ENCODE results near the gene MYOM1.
"Not testable (repeated sequence)": the region's sequence is repeated elsewhere in the genome, so short reads cannot be mapped to it uniquely, and the experiment has no call there.

MYOM1 gene

DNA sequence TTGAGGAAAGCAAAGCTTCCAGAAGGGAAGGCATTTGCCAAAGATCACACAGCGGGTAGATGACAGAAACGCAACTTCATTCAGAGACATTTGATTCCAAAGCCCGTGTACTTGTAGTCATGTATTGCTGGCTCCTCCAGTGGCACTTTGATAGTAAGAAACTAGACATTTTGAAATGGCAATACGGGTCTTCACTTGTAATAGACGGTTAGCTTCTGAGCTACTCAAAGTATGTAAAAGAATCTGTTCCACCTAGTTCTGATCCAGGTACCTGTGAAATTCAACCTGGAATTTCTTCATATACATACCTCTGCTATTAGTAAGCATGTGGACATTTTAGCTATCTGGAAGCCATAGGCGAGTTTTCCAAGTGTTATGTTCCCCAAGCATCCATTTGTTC lies 1.7 kb upstream of the MYOM1 start:
- peaks cover 0 to 2% (median 0%) of the 10 kb centered on the region in 5 experiments for H3K9me3 ChIP-seq (ENCODE audit: control extremely low read depth in 1 of 5, control insufficient read depth in 4 of 5, insufficient read depth in 2 of 5, low read depth in 1 of 5, low read length in 4 of 5)
- WGBS (ENCODE audit: insufficient coverage): 98% methylated on average over 4 of the region's 6 CpGs
- H3K4me3 ChIP-seq (ENCODE audit: control insufficient read depth in 1 of 7, extremely low read depth in 1 of 7, insufficient read depth in 4 of 7, low read depth in 2 of 7, low read length in 6 of 7): no peak overlapping the region
- CTCF ChIA-PET: interaction anchor here (1.3 to 2.5 kb wide), 3 partner anchors 22 to 34 kb away, joined by 3 to 6 read pairs (median 6); no protein-coding TSS in a partner anchor
- H3K36me3 ChIP-seq (ENCODE audit: control insufficient read depth in 4 of 4, insufficient read depth in 4 of 4, low read length in 3 of 4): no peaks in the 10 kb centered on the region
- POLR2A ChIA-PET: no interaction called here
- H3K27me3 ChIP-seq (replicated peaks in 2 of 5; ENCODE audit: control insufficient read depth in 4 of 5, insufficient read depth in 5 of 5, low read length in 4 of 5): no peaks in the 10 kb centered on the region
- no peak for DNase-seq
- H3K27ac ChIP-seq (ENCODE audit: insufficient read depth in 1 of 2, low read depth in 1 of 2, low read length in 2 of 2, poor library complexity in 1 of 2, severe bottlenecking in 2 of 2): no peak overlapping the region
- H3K4me1 ChIP-seq (ENCODE audit: control extremely low read depth in 1 of 4, control insufficient read depth in 4 of 4, insufficient read depth in 4 of 4, low read length in 3 of 4): peaks cover 0 to 12% (median 6%) of the 10 kb centered on the region in 4 experiments

DNA sequence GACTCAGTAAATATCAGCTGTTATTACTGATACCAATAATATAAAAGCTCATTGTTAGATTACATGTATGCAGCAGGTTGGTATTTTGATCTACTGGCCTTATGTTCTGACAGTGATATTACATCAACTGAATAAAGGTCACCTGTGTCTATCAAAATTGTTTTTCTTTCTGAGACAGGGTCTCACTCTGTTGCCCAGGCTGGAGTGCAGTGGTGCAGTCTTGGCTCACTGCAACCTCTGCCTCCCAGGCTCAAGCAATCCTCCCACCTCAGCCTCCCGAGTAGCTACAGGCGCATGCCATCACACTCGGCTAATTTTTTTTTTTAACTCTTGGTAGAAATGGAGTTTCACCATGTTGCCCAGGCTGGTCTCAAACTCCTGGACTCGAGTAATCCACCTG lies 1.1 kb upstream of the MYOM1 start:
- POLR2A ChIA-PET; H3K9me3 ChIP-seq (ENCODE audit: control extremely low read depth in 1 of 5, control insufficient read depth in 4 of 5, insufficient read depth in 2 of 5, low read depth in 1 of 5, low read length in 4 of 5); DNase-seq; H3K27me3 ChIP-seq (replicated peaks in 2 of 5; ENCODE audit: control insufficient read depth in 4 of 5, insufficient read depth in 5 of 5, low read length in 4 of 5); H3K36me3 ChIP-seq (ENCODE audit: control insufficient read depth in 4 of 4, insufficient read depth in 4 of 4, low read length in 3 of 4); H3K27ac ChIP-seq (ENCODE audit: insufficient read depth in 1 of 2, low read depth in 1 of 2, low read length in 2 of 2, poor library complexity in 1 of 2, severe bottlenecking in 2 of 2); H3K4me3 ChIP-seq (ENCODE audit: control insufficient read depth in 1 of 7, extremely low read depth in 1 of 7, insufficient read depth in 4 of 7, low read depth in 2 of 7, low read length in 6 of 7): not testable (repeated sequence)
- CTCF ChIA-PET: interaction anchor here (0.6 to 2.5 kb wide), 5 partner anchors 22 to 288 kb away, joined by 3 to 6 read pairs (median 3); no protein-coding TSS in a partner anchor
- WGBS (ENCODE audit: insufficient coverage): 100% methylated on average over 3 of the region's 4 CpGs
- H3K4me1 ChIP-seq (ENCODE audit: control extremely low read depth in 1 of 4, control insufficient read depth in 4 of 4, insufficient read depth in 4 of 4, low read length in 3 of 4): peaks cover 0 to 12% (median 6%) of the 10 kb centered on the region in 4 experiments

DNA sequence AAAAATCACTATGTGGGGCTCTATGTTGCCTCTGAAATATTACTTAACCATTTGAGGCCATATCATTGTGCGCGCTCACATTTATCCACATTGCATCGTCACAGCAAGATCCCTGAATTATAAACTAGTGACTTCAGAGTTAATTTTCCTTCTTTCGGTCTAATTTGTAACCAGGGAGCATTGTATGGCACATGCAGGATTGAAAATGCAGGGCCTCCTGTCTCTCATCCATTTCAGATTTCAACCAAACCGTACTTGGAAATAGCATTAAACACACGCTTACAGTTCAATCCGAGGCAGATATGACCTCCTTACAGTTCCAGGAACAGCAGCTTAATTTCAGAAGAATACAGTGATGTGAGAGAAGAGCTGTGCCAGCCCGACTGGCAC lies 532 bp downstream of the MYOM1 start:
- ChIA-PET POLR2A (no interaction called here), CTCF (interaction anchor here (1.0 to 1.2 kb wide), 2 partner anchors 17 to 29 kb away, joined by 3 to 5 read pairs; no protein-coding TSS in a partner anchor)
- peaks cover 0 to 11% (median 6%) of the 10 kb centered on the region in 4 experiments for H3K4me1 ChIP-seq (ENCODE audit: control extremely low read depth in 1 of 4, control insufficient read depth in 4 of 4, insufficient read depth in 4 of 4, low read length in 3 of 4)
- no peaks in the 10 kb centered on the region for H3K27me3 ChIP-seq (replicated peaks in 2 of 5; ENCODE audit: control insufficient read depth in 4 of 5, insufficient read depth in 5 of 5, low read length in 4 of 5)
- peaks cover 0 to 3% (median 0%) of the 10 kb centered on the region in 5 experiments for H3K9me3 ChIP-seq (ENCODE audit: control extremely low read depth in 1 of 5, control insufficient read depth in 4 of 5, insufficient read depth in 2 of 5, low read depth in 1 of 5, low read length in 4 of 5)
- H3K36me3 ChIP-seq (ENCODE audit: control insufficient read depth in 4 of 4, insufficient read depth in 4 of 4, low read length in 3 of 4): no peaks in the 10 kb centered on the region
- no peak overlapping the region for H3K4me3 ChIP-seq (ENCODE audit: control insufficient read depth in 1 of 7, extremely low read depth in 1 of 7, insufficient read depth in 4 of 7, low read depth in 2 of 7, low read length in 6 of 7)
- no peak overlapping the region for H3K27ac ChIP-seq (ENCODE audit: insufficient read depth in 1 of 2, low read depth in 1 of 2, low read length in 2 of 2, poor library complexity in 1 of 2, severe bottlenecking in 2 of 2)
- DNase-seq: no peak
- 91% methylated on average over 8 of the region's 8 CpGs for WGBS (ENCODE audit: insufficient coverage)

DNA sequence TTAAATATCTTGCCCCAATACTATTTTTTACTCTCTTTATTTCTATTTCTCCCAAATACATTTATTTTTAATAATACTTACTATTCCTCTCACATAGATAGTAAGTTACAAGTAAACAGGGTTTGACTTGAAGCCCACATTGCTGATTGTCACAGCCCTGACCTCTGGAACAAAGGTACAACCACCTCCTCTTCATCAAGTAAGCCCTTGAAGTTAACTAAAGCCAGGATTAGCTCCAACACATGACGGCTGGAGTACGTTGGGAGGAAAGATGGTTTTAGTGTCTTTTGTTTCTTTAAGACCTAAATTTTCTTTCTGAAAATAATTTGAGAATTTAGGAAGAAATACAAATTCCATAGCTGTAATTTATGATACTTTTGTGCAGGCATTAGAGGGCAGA lies 949 bp downstream of the MYOM1 start:
- DNase-seq: no peak
- peaks cover 2 to 12% (median 8%) of the 10 kb centered on the region in 4 experiments for H3K4me1 ChIP-seq (ENCODE audit: control extremely low read depth in 1 of 4, control insufficient read depth in 4 of 4, insufficient read depth in 4 of 4, low read length in 3 of 4)
- no peak overlapping the region for H3K27ac ChIP-seq (ENCODE audit: insufficient read depth in 1 of 2, low read depth in 1 of 2, low read length in 2 of 2, poor library complexity in 1 of 2, severe bottlenecking in 2 of 2)
- H3K4me3 ChIP-seq (ENCODE audit: control insufficient read depth in 1 of 7, extremely low read depth in 1 of 7, insufficient read depth in 4 of 7, low read depth in 2 of 7, low read length in 6 of 7): no peak overlapping the region
- CTCF ChIA-PET: interaction anchor here (1.0 kb wide), 1 partner anchor 28 kb away, joined by 5 read pairs; no protein-coding TSS in a partner anchor
- POLR2A ChIA-PET: no interaction called here
- H3K9me3 ChIP-seq (ENCODE audit: control extremely low read depth in 1 of 5, control insufficient read depth in 4 of 5, insufficient read depth in 2 of 5, low read depth in 1 of 5, low read length in 4 of 5): peaks cover 0 to 3% (median 0%) of the 10 kb centered on the region in 5 experiments
- no peaks in the 10 kb centered on the region for H3K27me3 ChIP-seq (replicated peaks in 2 of 5; ENCODE audit: control insufficient read depth in 4 of 5, insufficient read depth in 5 of 5, low read length in 4 of 5)
- H3K36me3 ChIP-seq (ENCODE audit: control insufficient read depth in 4 of 4, insufficient read depth in 4 of 4, low read length in 3 of 4): no peaks in the 10 kb centered on the region
- WGBS (ENCODE audit: insufficient coverage): no CpG with 5 or more reads among the region's 2 CpGs

DNA sequence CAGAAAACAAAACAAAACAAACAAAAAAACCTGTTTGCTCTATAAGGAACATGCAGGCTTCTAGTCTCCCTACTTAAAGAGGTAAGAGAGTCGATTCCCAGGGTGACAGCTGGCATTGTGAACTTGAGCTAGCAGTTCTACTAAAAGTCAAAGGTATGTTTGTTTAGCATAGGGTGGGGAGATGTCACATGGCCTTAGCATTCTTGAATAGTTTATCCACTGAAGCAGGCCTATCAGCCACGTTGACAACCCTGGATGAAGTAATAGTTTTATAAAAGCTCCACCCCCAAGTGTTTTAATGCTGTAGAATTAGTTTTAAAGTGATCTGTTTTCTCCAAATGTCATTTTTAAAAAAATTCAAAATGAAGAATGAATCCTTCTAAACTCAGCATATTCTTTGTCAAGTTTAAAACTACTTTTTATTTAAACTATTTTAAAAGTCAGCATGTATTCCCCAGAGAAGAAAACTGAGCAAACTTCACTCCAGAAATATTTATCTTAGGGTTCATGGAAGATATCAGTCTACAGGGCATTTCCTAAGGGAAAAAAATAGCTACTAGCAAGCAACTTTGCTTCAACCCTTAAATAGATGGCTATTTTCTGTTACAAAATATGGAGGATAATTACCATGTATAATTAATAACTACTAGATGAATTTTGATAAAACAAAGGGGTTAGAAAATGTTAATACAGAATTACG lies 1.7 kb downstream of the MYOM1 start:
- ChIA-PET CTCF (interaction anchor here (1.0 kb wide), 1 partner anchor 19 kb away, joined by 3 read pairs; no protein-coding TSS in a partner anchor), POLR2A (no interaction called here)
- Histone ChIP-seq H3K36me3 (ENCODE audit: control insufficient read depth in 4 of 4, insufficient read depth in 4 of 4, low read length in 3 of 4) (no peaks in the 10 kb centered on the region), H3K4me3 (ENCODE audit: control insufficient read depth in 1 of 7, extremely low read depth in 1 of 7, insufficient read depth in 4 of 7, low read depth in 2 of 7, low read length in 6 of 7) (no peak overlapping the region), H3K4me1 (ENCODE audit: control extremely low read depth in 1 of 4, control insufficient read depth in 4 of 4, insufficient read depth in 4 of 4, low read length in 3 of 4) (peaks cover 2 to 13% (median 12%) of the 10 kb centered on the region in 4 experiments), H3K27ac (ENCODE audit: insufficient read depth in 1 of 2, low read depth in 1 of 2, low read length in 2 of 2, poor library complexity in 1 of 2, severe bottlenecking in 2 of 2) (no peak overlapping the region), H3K9me3 (ENCODE audit: control extremely low read depth in 1 of 5, control insufficient read depth in 4 of 5, insufficient read depth in 2 of 5, low read depth in 1 of 5, low read length in 4 of 5) (peaks cover 0 to 3% (median 0%) of the 10 kb centered on the region in 5 experiments), H3K27me3 (replicated peaks in 2 of 5; ENCODE audit: control insufficient read depth in 4 of 5, insufficient read depth in 5 of 5, low read length in 4 of 5) (no peaks in the 10 kb centered on the region)
- no CpG with 5 or more reads among the region's 3 CpGs for WGBS (ENCODE audit: insufficient coverage)
- no peak for DNase-seq

DNA sequence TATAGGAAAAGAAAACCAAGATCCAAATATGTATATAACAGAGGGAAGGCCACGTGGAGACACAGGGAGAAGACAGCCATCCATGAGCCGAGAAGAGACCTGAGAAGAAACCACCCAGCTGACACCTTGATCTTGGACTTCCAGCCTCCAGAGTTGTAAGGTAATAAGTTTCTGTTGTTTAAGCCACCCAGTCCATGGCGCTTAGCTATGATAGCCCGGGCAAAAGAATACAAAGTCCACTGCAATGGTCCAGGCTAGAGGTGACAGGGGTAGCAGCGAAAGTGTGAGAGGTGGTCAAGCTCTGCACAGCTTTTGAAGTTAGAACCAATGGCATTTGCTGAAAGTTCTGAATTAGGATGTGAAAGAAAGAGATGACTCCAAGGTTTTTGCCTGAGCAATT lies 2.8 kb downstream of the MYOM1 start:
- ChIA-PET CTCF (interaction anchor here (0.9 to 2.3 kb wide), 4 partner anchors 9 to 37 kb away, joined by 3 to 6 read pairs (median 3); no protein-coding TSS in a partner anchor), POLR2A (no interaction called here)
- Histone ChIP-seq H3K4me3 (ENCODE audit: control insufficient read depth in 1 of 7, extremely low read depth in 1 of 7, insufficient read depth in 4 of 7, low read depth in 2 of 7, low read length in 6 of 7) (no peak overlapping the region), H3K9me3 (ENCODE audit: control extremely low read depth in 1 of 5, control insufficient read depth in 4 of 5, insufficient read depth in 2 of 5, low read depth in 1 of 5, low read length in 4 of 5) (peaks cover 0 to 3% (median 0%) of the 10 kb centered on the region in 5 experiments), H3K27me3 (replicated peaks in 2 of 5; ENCODE audit: control insufficient read depth in 4 of 5, insufficient read depth in 5 of 5, low read length in 4 of 5) (no peaks in the 10 kb centered on the region), H3K27ac (ENCODE audit: insufficient read depth in 1 of 2, low read depth in 1 of 2, low read length in 2 of 2, poor library complexity in 1 of 2, severe bottlenecking in 2 of 2) (no peak overlapping the region), H3K4me1 (ENCODE audit: control extremely low read depth in 1 of 4, control insufficient read depth in 4 of 4, insufficient read depth in 4 of 4, low read length in 3 of 4) (peaks cover 2 to 18% (median 15%) of the 10 kb centered on the region in 4 experiments), H3K36me3 (ENCODE audit: control insufficient read depth in 4 of 4, insufficient read depth in 4 of 4, low read length in 3 of 4) (no peaks in the 10 kb centered on the region)
- no peak for DNase-seq
- 100% methylated on average over 3 of the region's 5 CpGs for WGBS (ENCODE audit: insufficient coverage)

All from common myeloid progenitor, CD34-positive (primary cell).